HEK293 (cell line): ENCODE results near the gene TCEA2.

Experiments used
- CTCF ChIA-PET: fragments of 350-600 bp; formaldehyde crosslinking; extraction: SDS; loops from one replicate; lab custom pipeline; 2021; ENCODE audit warnings: antibody characterized with exemption; lab: Yijun Ruan, JAX
- POLR2A ChIA-PET: fragments of 300-600 bp; formaldehyde crosslinking; extraction: SDS; loops from one replicate; lab custom pipeline; 2020; ENCODE audit warnings: antibody characterized with exemption, inconsistent platforms; lab: Yijun Ruan, JAX
- H3K27ac ChIP-seq: fragments of 200-500 bp; sonication (Bioruptor generic); 2 replicates; pipeline ENCODE4 v1.5.1; 2014; ENCODE audit warnings: low read depth, low read length, control low read depth, inconsistent platforms; ENCODE audit errors: extremely low read depth
- H3K36me3 ChIP-seq, 2 experiments: fragments of 200-500 bp in 1 of 2; sonication (Bioruptor generic) in 1 of 2; 1 replicate in 1 of 2; 2 replicates in 1 of 2; pipeline ENCODE4 v1.5.1; 2014 to 2017; ENCODE audit warnings: inconsistent platforms in 2 of 2, low read length in 2 of 2; ENCODE audit not compliant: control insufficient read depth in 2 of 2, insufficient read depth in 1 of 2
- H3K4me1 ChIP-seq: fragments of 200-500 bp; sonication (Bioruptor generic); 2 replicates; pipeline ENCODE4 v1.5.1; 2014; ENCODE audit warnings: mild to moderate bottlenecking, low read length, inconsistent platforms; ENCODE audit not compliant: control insufficient read depth, insufficient read depth
- H3K4me3 ChIP-seq: 2 replicates; pipeline ENCODE4 v1.5.1; 2011; ENCODE audit warnings: low read depth, mild to moderate bottlenecking, control low read depth, low read length, moderate library complexity
- H3K9me3 ChIP-seq: fragments of 200-500 bp; sonication (Bioruptor generic); 2 replicates; pipeline ENCODE4 v1.5.1; 2014; ENCODE audit warnings: low read depth, low read length, inconsistent platforms; ENCODE audit not compliant: control insufficient read depth, insufficient read depth
- AEBP2 ChIP-seq: fragments of 450-650 bp; formaldehyde crosslinking; IDR thresholded peaks from 2 replicates; pipeline ENCODE4 v1.5.1; 2016; ENCODE audit warnings: missing biosample characterization, missing genetic modification characterization, borderline replicate concordance
- EGR2 ChIP-seq: fragments of 450-650 bp; formaldehyde crosslinking; IDR thresholded peaks from 2 replicates; pipeline ENCODE4 v1.5.1; 2016; ENCODE audit warnings: low read depth, missing biosample characterization, missing genetic modification characterization
- FEZF1 ChIP-seq: fragments of 450-650 bp; formaldehyde crosslinking; IDR thresholded peaks from 2 replicates; pipeline ENCODE4 v1.5.1; 2016; ENCODE audit warnings: missing biosample characterization, missing genetic modification characterization
- OSR2 ChIP-seq: fragments of 450-650 bp; formaldehyde crosslinking; IDR thresholded peaks from 2 replicates; pipeline ENCODE4 v1.5.1; 2016; ENCODE audit warnings: missing biosample characterization, missing genetic modification characterization
- TRIM28 ChIP-seq: IDR thresholded peaks from 2 replicates; pipeline ENCODE4 v1.6.1; 2011; ENCODE audit warnings: low read length, control low read depth, borderline replicate concordance
- ZBTB10 ChIP-seq: fragments of 450-650 bp; formaldehyde crosslinking; IDR thresholded peaks from 2 replicates; pipeline ENCODE4 v1.5.1; 2016; ENCODE audit warnings: missing biosample characterization, missing genetic modification characterization
- ZBTB11 ChIP-seq: fragments of 450-650 bp; formaldehyde crosslinking; conservative IDR thresholded peaks from 2 replicates; pipeline ENCODE4 v1.5.1; 2016; ENCODE audit warnings: low read depth, missing biosample characterization, missing genetic modification characterization
- ZBTB17 ChIP-seq: fragments of 450-650 bp; formaldehyde crosslinking; IDR thresholded peaks from 2 replicates; pipeline ENCODE4 v1.5.1; 2016; ENCODE audit warnings: missing biosample characterization, missing genetic modification characterization
- ZNF10 ChIP-seq: fragments of 450-650 bp; formaldehyde crosslinking; IDR thresholded peaks from 2 replicates; pipeline ENCODE4 v1.5.1; 2017; ENCODE audit warnings: missing biosample characterization, missing genetic modification characterization
- ZNF114 ChIP-seq: fragments of 450-650 bp; formaldehyde crosslinking; IDR thresholded peaks from 2 replicates; pipeline ENCODE4 v1.5.0; 2017; ENCODE audit warnings: missing biosample characterization, missing genetic modification characterization
- ZNF133 ChIP-seq: fragments of 450-650 bp; formaldehyde crosslinking; IDR thresholded peaks from 2 replicates; pipeline ENCODE4 v1.5.1; 2016; ENCODE audit warnings: missing biosample characterization, missing genetic modification characterization
- ZNF18 ChIP-seq: fragments of 450-650 bp; formaldehyde crosslinking; IDR thresholded peaks from 2 replicates; pipeline ENCODE4 v1.5.1; 2016; ENCODE audit warnings: missing biosample characterization, missing genetic modification characterization
- ZNF274 ChIP-seq, 2 experiments: fragments of 200-500 bp in 1 of 2; fragments of 450-650 bp in 1 of 2; sonication (Bioruptor generic) in 1 of 2; formaldehyde crosslinking in 1 of 2; IDR thresholded peaks; 2 replicates each; pipeline versions ENCODE4 v1.5.1 to v1.6.1; 2014 to 2016; ENCODE audit warnings: borderline replicate concordance in 1 of 2, inconsistent platforms in 1 of 2, low read length in 1 of 2, missing biosample characterization in 1 of 2, missing genetic modification characterization in 1 of 2
- ZNF350 ChIP-seq: fragments of 450-650 bp; formaldehyde crosslinking; IDR thresholded peaks from 2 replicates; pipeline ENCODE4 v1.5.0; 2017; ENCODE audit warnings: missing biosample characterization, mild to moderate bottlenecking, missing genetic modification characterization
- ZNF48 ChIP-seq: fragments of 450-650 bp; formaldehyde crosslinking; IDR thresholded peaks from 2 replicates; pipeline ENCODE4 v1.5.1; 2016; ENCODE audit warnings: missing biosample characterization, missing genetic modification characterization
- ZNF600 ChIP-seq: fragments of 450-650 bp; formaldehyde crosslinking; IDR thresholded peaks from 2 replicates; pipeline ENCODE4 v1.5.1; 2016; ENCODE audit warnings: missing biosample characterization, missing genetic modification characterization
- ZNF660 ChIP-seq: fragments of 450-650 bp; IDR thresholded peaks from 2 replicates; pipeline ENCODE4 v1.5.1; 2018; ENCODE audit warnings: missing biosample characterization, mild to moderate bottlenecking, missing genetic modification characterization

TCEA2 gene

GRCh38 chr20:64052987-64053840 lies 9.8 kb upstream of the TCEA2 start:
- ChIA-PET POLR2A (interaction anchor here (1.1 to 2.2 kb wide), 3 partner anchors 9 to 97 kb away, joined by 3 to 16 read pairs (median 3); partner anchors contain the start of genes PRPF6, TCEA2 and UCKL1), CTCF (interaction anchor here (0.6 to 3.0 kb wide), 8 partner anchors 9 to 334 kb away, joined by 3 to 19 read pairs (median 4); partner anchors contain the start of gene PRPF6)
- Histone ChIP-seq H3K9me3 (no peaks in the 10 kb centered on the region), H3K36me3 (no peaks in the 10 kb centered on the region), H3K4me3 (no peak overlapping the region), H3K27ac (no peak overlapping the region), H3K4me1 (peaks cover 6% of the 10 kb centered on the region)
- TF ChIP-seq ZNF133, result no peak
- no peak for TF ChIP-seq ZNF350 (tag by site-specific recombination)
- no peak for TF ChIP-seq ZNF274 (IDR thresholded peaks at IDR 0.05; ENCODE audit: low read length)
- no peak for TF ChIP-seq ZNF274 (tag by site-specific recombination; IDR thresholded peaks at IDR 0.05; ENCODE audit: borderline replicate concordance)
- TF ChIP-seq EGR2, result no peak
- TF ChIP-seq ZBTB11 (tag by site-specific recombination), result no peak
- no peak for TF ChIP-seq ZNF600 (tag by site-specific recombination)
- TF ChIP-seq ZBTB17 (tag by site-specific recombination), result no peak
- TF ChIP-seq OSR2, result peak; percentile 39; the same call in 1 of the 2 replicates
- TF ChIP-seq ZNF48 (tag by site-specific recombination), result no peak
- TF ChIP-seq ZNF10, result no peak
- no peak for TF ChIP-seq TRIM28
- TF ChIP-seq AEBP2 (tag by site-specific recombination), result no peak
- TF ChIP-seq ZBTB10 (tag by site-specific recombination), result peak; percentile 13; the same call in 1 of the 2 replicates
- no peak for TF ChIP-seq ZNF114 (tag by site-specific recombination)
- no peak for TF ChIP-seq ZNF660
- TF ChIP-seq FEZF1 (tag by site-specific recombination), result no peak
- no peak for TF ChIP-seq ZNF18 (tag by site-specific recombination)
